GM21576 (cell line): Measurements from ENCODE around the gene ITPKC.
A peak's percentile ranks its signal among the peaks of the same experiment; 100 is the strongest.
"Not testable (repeated sequence)": the region's sequence is repeated elsewhere in the genome, so short reads cannot be mapped to it uniquely, and the experiment has no call there.

Experiments
- ATAC-seq: cut with Tn5 transposase; IDR thresholded peaks from one replicate; pipeline ENCODE4 v1.9.1; 2021; ENCODE audit warnings: mild to moderate bottlenecking, moderate library complexity; ENCODE audit not compliant: unreplicated experiment

Gene ITPKC

DNA sequence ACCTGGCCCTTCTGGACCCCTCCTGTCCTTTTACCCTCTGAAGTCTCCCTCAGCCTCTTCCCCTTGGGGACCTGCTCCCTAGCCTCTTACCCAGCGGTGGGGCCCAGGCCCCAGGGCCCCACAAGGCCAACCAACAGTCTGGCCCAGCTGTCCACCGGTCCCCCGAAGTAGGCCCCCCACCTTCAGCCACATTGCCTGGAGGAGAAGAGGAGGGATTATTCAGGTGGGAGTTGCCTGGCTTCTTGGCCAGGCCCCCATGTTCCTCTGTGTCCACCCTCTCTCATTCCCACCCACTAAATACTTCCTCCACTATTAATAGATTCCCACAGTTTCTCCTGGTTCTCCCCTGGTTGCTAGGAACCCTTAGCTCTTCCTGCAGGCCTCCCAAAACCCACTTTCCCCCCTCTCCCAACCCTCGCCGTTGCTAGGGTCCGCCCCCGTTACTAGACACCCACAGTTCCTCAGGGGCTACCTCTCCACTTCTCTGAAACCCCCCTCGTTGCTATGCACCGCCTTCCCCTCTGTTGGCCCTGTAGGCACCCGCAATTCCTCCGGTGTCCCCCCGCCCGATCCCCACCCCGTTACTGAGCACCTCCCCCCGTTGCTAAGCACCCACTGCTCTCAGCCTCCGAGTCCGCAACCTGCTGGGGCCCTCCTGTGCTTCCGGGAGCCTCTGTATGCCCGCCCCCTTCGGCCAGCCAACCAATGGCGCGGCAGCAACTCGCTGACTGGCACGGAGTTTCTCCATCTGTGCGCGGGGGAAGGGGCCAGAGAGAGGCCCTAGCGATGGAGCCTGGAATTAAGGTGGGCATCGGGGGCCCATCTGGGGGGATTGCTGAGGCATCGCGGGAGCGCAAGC is 2.2 kb upstream of the ITPKC start:
- peak; percentile 51 for ATAC-seq

DNA sequence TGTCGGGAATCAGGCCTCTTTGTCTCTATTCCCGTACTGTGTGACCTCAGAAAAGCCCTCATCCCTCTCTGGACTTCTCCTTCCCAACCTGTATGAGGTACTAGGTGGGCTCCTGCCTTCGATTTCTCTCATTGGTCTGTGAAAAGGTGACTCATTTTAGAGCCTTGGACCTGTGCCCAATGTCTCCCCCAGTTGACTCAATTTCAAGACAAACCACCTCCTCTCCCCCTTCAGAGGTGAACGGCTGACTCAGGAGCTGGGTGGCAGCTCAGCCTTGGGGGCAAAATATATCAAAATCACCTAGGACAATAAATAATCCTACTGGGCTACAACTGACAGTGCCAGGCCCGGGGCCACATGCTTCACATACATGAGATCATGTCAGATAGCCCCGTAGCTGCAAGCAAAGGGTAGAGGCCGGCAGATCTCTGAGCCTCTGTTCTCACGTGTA is 856 bp upstream of the ITPKC start:
- ATAC-seq = no peak

DNA sequence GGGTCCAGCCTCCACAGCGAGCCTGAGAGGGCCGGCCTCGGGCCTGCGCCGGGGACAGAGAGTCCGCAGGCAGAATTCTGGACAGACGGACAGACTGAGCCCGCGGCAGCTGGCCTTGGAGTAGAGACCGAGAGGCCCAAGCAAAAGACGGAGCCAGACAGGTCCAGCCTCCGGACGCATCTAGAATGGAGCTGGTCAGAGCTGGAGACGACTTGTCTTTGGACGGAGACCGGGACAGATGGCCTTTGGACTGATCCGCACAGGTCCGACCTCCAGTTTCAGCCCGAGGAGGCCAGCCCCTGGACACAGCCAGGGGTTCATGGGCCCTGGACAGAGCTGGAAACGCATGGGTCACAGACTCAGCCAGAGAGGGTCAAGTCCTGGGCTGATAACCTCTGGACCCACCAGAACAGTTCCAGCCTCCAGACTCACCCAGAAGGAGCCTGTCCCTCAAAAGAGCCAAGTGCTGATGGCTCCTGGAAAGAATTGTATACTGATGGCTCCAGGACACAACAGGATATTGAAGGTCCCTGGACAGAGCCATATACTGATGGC is 490 bp downstream of the ITPKC start:
- ATAC-seq = no peak

- ATAC-seq = no peak
These were observed 1.2 kb downstream of the ITPKC start for GRCh38 chr19:40717880-40718773.

- no peak for ATAC-seq
These were observed 2.0 kb downstream of the ITPKC start for GRCh38 chr19:40718774-40719391.

DNA sequence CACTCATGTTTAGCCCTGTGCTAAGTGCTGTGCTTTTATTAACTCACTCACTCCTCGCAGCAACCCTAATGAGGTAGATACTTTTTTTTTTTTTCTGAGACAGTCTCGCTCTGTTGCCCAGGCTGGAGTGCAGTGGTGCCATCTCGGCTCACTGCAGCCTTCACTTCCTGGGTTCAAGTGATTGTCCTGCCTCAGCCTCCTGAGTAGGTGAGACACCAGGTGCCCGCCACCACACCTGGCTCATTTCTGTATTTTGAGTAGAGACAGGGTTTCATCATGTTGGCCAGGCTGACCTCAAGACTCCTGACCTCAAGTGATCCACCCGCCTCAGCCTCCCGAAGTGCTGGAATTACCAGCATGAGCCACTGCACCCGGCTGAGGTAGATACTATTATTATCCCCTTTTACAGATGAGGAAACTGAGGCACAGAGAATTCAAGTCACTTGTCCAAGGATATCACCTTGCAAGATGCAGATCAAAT is 2.5 kb downstream of the ITPKC start:
- no peak for ATAC-seq

- ATAC-seq = no peak
These were observed 4.2 kb downstream of the ITPKC start for GRCh38 chr19:40721140-40721486.

GRCh38 chr19:40721936-40722661 is 5.2 kb downstream of the ITPKC start:
- ATAC-seq = no peak

DNA sequence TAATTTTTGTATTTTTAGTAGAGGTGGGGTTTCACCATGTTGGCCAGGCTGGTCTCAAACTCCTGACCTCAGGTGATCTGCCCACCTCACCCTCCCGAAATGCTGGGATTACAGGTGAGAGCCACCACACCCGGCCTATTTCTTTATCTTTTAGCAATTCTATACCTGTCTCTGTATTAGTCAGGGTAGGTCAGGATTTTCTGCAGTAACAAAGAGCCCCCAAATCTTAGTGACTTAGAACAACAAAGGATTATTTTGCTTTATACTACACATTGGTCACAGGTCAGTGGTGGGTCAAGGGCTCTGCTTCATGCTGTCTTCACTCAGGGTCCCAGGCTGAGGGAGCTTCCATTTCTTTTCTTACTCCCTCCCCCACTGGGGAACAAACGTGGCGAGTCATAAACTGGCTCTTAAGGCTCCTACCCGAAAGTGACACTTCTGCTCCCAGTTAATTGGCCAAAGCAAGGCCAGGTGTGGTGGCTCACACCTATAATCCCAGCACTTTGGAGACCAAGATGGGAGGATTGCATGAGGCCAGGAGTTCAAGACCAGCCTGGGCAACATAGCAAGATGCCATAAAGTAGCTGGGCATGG is 6.8 kb downstream of the ITPKC start:
- no peak for ATAC-seq

DNA sequence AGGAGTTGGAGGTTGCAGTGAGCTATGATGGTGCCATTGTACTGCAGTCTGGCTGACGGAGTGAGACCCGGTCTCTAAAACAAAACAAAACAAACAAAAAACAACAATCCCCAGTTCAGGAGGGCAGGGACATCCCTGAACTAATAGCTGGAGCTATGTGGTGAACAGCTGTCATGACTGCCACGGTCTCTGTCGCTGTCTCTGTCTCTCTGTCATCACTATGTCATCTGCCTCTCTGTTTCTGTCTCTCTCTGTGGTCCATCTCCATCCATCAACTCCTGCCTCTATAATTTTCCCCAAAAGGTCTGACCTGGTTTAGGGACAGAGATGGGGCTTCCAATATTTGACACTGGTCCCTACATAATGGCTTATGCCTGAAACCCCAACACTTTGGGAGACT is 7.4 kb downstream of the ITPKC start:
- ATAC-seq = no peak

DNA sequence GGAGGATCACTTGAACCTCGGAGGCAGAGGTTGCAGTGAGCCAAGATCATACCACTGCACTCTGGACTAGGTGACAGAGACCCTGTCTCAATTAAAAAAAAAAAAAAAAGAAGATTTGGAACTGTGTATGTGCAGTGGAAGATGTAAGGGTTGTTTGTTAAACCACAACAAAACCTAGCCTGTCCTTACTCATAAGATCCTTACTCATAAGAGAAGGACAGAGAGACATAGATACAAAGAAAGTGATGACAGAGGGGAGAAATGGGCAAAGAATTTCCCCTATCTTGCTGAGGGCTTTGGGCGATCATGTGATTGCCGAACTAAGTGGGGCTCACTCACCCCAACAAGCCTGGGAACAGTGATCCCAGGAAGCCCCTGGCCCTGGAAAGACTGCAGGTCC is 7.9 kb downstream of the ITPKC start:
- no peak for ATAC-seq

- no peak for ATAC-seq
These were observed 9.4 kb downstream of the ITPKC start for GRCh38 chr19:40726279-40726678.

DNA sequence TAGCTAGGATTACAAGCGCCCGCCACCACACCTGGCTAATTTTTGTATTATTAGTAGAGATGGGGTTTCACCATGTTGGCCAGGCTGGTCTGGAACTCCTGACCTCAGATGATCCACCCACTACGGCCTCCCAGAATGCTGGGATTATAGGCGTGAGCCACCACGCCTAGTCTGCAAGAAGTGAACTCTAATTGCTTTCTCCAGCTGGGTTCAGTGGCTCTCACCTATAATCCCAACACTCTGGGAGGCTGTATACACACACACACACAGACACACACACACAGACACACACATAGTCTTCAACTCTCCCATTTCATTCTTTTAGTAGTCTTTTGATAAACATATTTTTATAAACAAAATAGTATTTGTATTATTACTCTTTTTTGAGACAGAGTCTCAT is 13.2 kb downstream of the ITPKC start:
- not testable (repeated sequence) for ATAC-seq

DNA sequence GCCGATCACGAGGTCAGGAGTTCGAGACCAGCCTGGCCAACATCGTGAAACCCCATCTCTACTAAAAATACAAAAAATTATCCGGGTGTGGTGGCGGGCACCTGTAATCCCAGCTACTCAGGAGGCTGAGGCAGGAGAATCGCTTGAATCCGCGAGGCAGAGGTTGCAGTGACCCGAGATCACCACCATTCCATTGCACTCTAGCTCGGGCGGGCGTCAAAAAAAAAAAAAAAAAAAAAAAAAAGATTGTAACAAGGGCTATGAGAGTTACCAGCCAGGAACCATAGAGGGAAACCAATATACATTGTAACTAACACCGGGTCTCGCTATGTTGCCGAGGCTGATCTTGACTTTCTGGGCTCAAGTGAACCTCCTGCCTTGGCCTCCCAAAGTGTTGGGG is 15.4 kb downstream of the ITPKC start:
- not testable (repeated sequence) for ATAC-seq

GRCh38 chr19:40733149-40733548 is 16.2 kb downstream of the ITPKC start:
- ATAC-seq = no peak

GRCh38 chr19:40735013-40735771 is 18.3 kb downstream of the ITPKC start:
- no peak for ATAC-seq

GRCh38 chr19:40736661-40737060 is 19.7 kb downstream of the ITPKC start:
- no peak for ATAC-seq

- ATAC-seq = no peak
These were observed 20.3 kb downstream of the ITPKC start for GRCh38 chr19:40737102-40737644.
